Astrocyte of the cerebellum (primary cell): ENCODE results near the gene AMN.

Source experiments
- DNase-seq: peaks from one replicate; pipeline ENCODE4 v3.0.0-alpha.2; 2011; ENCODE audit warnings: low read depth
- H3K4me3 ChIP-seq: 2 replicates; pipeline ENCODE4 v1.5.1; 2011; ENCODE audit warnings: mild to moderate bottlenecking, low read depth, low read length, moderate library complexity
- CTCF ChIP-seq: IDR thresholded peaks from 2 replicates; pipeline ENCODE4 v1.5.1; 2012; ENCODE audit warnings: low read length, low read depth, moderate library complexity, mild to moderate bottlenecking; ENCODE audit errors: missing control alignments
- in situ Hi-C: cut with HindIII; loops from 2 replicates; pipeline ENCODE4 v1.10.0; 2017; ENCODE audit warnings: low sequenced_read_pairs

The AMN gene

GRCh38 chr14:102878970-102879460 is 43.4 kb upstream of the AMN start:
- in situ Hi-C loops = no loop called here

DNA sequence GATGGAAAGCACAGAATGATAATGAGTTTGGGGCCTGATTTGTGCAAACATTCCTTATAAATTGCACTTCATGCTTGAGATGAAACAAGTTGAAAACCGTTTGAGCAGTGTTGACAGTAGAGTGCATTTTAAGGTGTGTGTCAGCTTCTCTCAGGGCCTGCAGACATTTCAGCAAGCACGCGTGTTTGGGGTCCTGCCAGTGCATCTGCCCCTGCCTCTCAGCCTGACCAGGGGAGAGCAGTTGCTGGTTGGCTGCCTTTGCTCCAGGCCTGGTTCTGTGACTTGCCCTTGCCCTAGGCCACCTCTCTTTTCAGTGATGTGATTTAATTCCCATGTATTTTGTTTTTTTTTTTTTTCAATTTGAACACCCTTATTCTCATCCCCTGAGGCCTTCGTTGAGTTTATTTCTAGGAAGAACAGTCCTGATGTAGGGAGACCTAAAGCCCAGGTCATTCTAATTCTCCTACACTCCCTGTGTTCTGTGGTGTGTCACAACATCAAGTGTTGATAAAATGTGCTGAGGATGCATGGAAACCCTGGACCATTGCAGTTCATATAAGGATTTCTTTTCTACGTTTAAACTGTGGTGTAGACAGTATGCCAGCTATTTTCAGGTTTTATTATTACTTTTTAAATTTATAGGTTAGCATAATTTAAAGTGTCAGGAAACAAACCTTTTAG is 40.1 kb upstream of the AMN start:
- no peak for DNase-seq
- no peak overlapping the region for H3K4me3 ChIP-seq
- no peak for TF ChIP-seq CTCF
- in situ Hi-C loops = no loop called here

More at GRCh38 chr14:102878970-102879460, 43.4 kb upstream of the AMN start:
- DNase-seq = no peak
- no peak overlapping the region for H3K4me3 ChIP-seq
- TF ChIP-seq CTCF = no peak

DNA sequence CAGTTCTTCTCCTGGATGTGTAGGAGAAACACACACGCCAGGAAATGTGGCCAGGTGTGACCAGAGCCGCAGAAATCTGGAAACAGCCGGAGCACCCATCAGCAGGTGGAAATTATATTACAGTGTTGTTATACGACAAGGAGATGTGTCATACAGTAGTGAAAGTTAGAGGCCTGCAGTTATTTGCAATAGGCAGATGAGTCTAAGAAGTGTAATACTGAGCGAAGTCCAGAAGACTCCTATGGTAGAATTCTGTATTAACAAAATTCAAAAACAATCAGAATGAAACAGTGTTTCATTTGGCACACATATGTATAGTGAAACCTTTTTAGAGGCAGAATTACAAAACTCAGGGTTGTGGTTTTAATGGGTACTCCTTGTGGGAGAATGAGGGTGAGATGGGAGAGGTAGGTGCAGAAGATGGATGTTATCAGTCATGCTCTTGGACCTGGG is 39.3 kb upstream of the AMN start:
- no peak for DNase-seq
- no peak for TF ChIP-seq CTCF
- H3K4me3 ChIP-seq = no peak overlapping the region
- in situ Hi-C loops = no loop called here

DNA sequence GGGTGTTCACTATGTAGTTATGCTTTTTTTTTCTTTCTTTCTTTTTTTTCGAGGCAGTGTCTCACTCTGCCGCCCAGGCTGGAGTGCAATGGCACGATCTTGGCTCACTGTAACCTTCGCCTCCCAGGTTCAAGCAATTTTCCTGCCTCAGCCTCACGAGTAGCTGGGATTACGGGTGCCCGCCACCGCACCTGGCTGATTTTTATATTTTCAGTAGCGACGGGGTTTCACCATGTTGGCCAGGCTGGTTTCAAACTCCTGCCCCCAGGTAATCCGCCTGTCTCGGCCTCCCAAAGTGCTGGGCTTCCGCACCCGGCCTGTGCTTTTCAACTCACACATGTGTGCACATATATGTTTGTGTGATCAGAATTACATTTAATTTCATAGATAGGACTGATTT is 38.9 kb upstream of the AMN start:
- DNase-seq = no peak
- no peak for TF ChIP-seq CTCF
- in situ Hi-C loops = no loop called here
- H3K4me3 ChIP-seq = no peak overlapping the region

- in situ Hi-C loops = no loop called here
- TF ChIP-seq CTCF = no peak
- no peak overlapping the region for H3K4me3 ChIP-seq
- DNase-seq = no peak
Measured at GRCh38 chr14:102885737-102886447, 36.6 kb upstream of the AMN start.

GRCh38 chr14:102888748-102889147 is 33.7 kb upstream of the AMN start:
- TF ChIP-seq CTCF = no peak
- in situ Hi-C loops = no loop called here
- DNase-seq = no peak
- no peak overlapping the region for H3K4me3 ChIP-seq
